Renal cortex interstitium (tissue), 11 donors: ENCODE data around the gene LCAT. TPM values are rescaled to one million over a fixed set of nuclear protein-coding genes. Genes with fewer than 3 reads are reported as not detected.
"Not testable (repeated sequence)": the region's sequence is repeated elsewhere in the genome, so short reads cannot be mapped to it uniquely, and the experiment has no call there.

Experiments used
- DNase-seq, 11 donors: peaks; one replicate each; pipeline ENCODE4 v3.0.0-alpha.2; 2013; ENCODE audit warnings: low read depth in 9 of 11, low spot score in 4 of 11; ENCODE audit errors: extremely low read depth in 1 of 11
- polyA plus RNA-seq, 3 donors: library from polyadenylated mRNA; unstranded; fragments of 120-200 nt; gene quantifications; one replicate each; pipeline ENCODE4 v1.2.1, GENCODE V29; 2013; ENCODE audit not compliant: insufficient read length in 3 of 3

Gene LCAT
- polyA plus RNA-seq, 3 donors: 16.1 to 29.5 (median 21.2) TPM

GRCh38 chr16:67923414-67924116, 20.4 kb downstream of the LCAT start:
- no peak for DNase-seq

- no peak for DNase-seq
Measured at GRCh38 chr16:67922740-67923139, 21.2 kb downstream of the LCAT start.

GRCh38 chr16:67922221-67922620, 21.7 kb downstream of the LCAT start:
- DNase-seq: no peak

- DNase-seq: no peak
Measured at GRCh38 chr16:67919622-67920221, 24.2 kb downstream of the LCAT start.

GRCh38 chr16:67917852-67918236, 26.1 kb downstream of the LCAT start:
- no peak for DNase-seq

GRCh38 chr16:67917140-67917851, 26.6 kb downstream of the LCAT start:
- DNase-seq: no peak

GRCh38 chr16:67915831-67916723, 27.8 kb downstream of the LCAT start:
- no peak for DNase-seq

GRCh38 chr16:67915496-67915769, 28.5 kb downstream of the LCAT start:
- DNase-seq: not testable (repeated sequence)

- DNase-seq: no peak
Measured at GRCh38 chr16:67914758-67915495, 29.0 kb downstream of the LCAT start.

GRCh38 chr16:67910158-67910557, 33.8 kb downstream of the LCAT start:
- DNase-seq: no peak

GRCh38 chr16:67909056-67909742, 34.7 kb downstream of the LCAT start:
- no peak for DNase-seq

GRCh38 chr16:67907397-67908180, 36.3 kb downstream of the LCAT start:
- no peak for DNase-seq

GRCh38 chr16:67902831-67903230, 41.1 kb downstream of the LCAT start:
- no peak for DNase-seq

- DNase-seq: no peak
Measured at GRCh38 chr16:67901734-67902133, 42.2 kb downstream of the LCAT start.

- no peak for DNase-seq
Measured at GRCh38 chr16:67897231-67897630, 46.7 kb downstream of the LCAT start.

- DNase-seq: no peak
Measured at GRCh38 chr16:67893743-67894399, 50.0 kb downstream of the LCAT start.
